Measurements from ENCODE around the gene PTBP1.

- TF ChIP-seq CTCF (IDR thresholded peaks at IDR 0.05; ENCODE audit: insufficient read depth, low read length, poor library complexity, severe bottlenecking) (no peak), EZH2phosphoT487 (conservative IDR thresholded peaks at IDR 0.05; ENCODE audit: low read length) (no peak)
Observed at GRCh38 chr19:763181-763580, 34.1 kb upstream of the PTBP1 start.

All from SU-DHL-6 (cell line).